ENCODE results near the gene TGFB1I1. TPM values are rescaled to one million over a fixed set of nuclear protein-coding genes. Genes with fewer than 3 reads are reported as not detected.
"Not testable (repeated sequence)": the region's sequence is repeated elsewhere in the genome, so short reads cannot be mapped to it uniquely, and the experiment has no call there.

The TGFB1I1 gene
- total RNA-seq, 1 experiment from 2014 or later = 13.1 TPM

GRCh38 chr16:31472709-31473203 is 804 bp downstream of the TGFB1I1 start:
- peak; percentile 70 to 82 for DNase-seq
- Histone ChIP-seq H3K4me3 (peak overlapping the region; percentile 73), H3K9me3 (replicated peaks) (no peaks in the 10 kb centered on the region), H3K36me3 (peaks cover 31% of the 10 kb centered on the region), H3K27ac (peak overlapping the region; percentile 70; the same call in 1 of the 2 replicates), H3K27me3 (no peaks in the 10 kb centered on the region), H3K4me1 (0 out of 2 replicates have a peak, but pooled peaks cover 2% of the 10 kb centered on the region)

- DNase-seq = no peak
- 0 out of 2 replicates have a peak, but pooled peaks cover 2% of the 10 kb centered on the region for H3K4me1 ChIP-seq
- no peaks in the 10 kb centered on the region for H3K27me3 ChIP-seq
- H3K27ac ChIP-seq = no peak overlapping the region
- peaks cover 34% of the 10 kb centered on the region for H3K36me3 ChIP-seq
- no peak overlapping the region for H3K4me3 ChIP-seq
- H3K9me3 ChIP-seq (replicated peaks) = no peaks in the 10 kb centered on the region
Measured at GRCh38 chr16:31473264-31473984, 1.5 kb downstream of the TGFB1I1 start.

GRCh38 chr16:31474173-31474714 is 2.3 kb downstream of the TGFB1I1 start:
- Histone ChIP-seq H3K4me3 (no peak overlapping the region), H3K9me3 (replicated peaks) (no peaks in the 10 kb centered on the region), H3K4me1 (0 out of 2 replicates have a peak, but pooled peaks cover 2% of the 10 kb centered on the region), H3K27me3 (no peaks in the 10 kb centered on the region), H3K27ac (no peak overlapping the region), H3K36me3 (peaks cover 34% of the 10 kb centered on the region)
- DNase-seq = no peak

- no peaks in the 10 kb centered on the region for H3K9me3 ChIP-seq (replicated peaks)
- no peak for DNase-seq
- no peaks in the 10 kb centered on the region for H3K27me3 ChIP-seq
- H3K36me3 ChIP-seq = peaks cover 34% of the 10 kb centered on the region
- H3K27ac ChIP-seq = no peak overlapping the region
- 0 out of 2 replicates have a peak, but pooled peaks cover 2% of the 10 kb centered on the region for H3K4me1 ChIP-seq
- H3K4me3 ChIP-seq = no peak overlapping the region
Measured at GRCh38 chr16:31474773-31475738, 3.1 kb downstream of the TGFB1I1 start.

- H3K4me1 ChIP-seq = 0 out of 2 replicates have a peak, but pooled peaks cover 2% of the 10 kb centered on the region
- peaks cover 34% of the 10 kb centered on the region for H3K36me3 ChIP-seq
- no peaks in the 10 kb centered on the region for H3K9me3 ChIP-seq (replicated peaks)
- no peak overlapping the region for H3K27ac ChIP-seq
- DNase-seq = no peak
- no peak overlapping the region for H3K4me3 ChIP-seq
- H3K27me3 ChIP-seq = no peaks in the 10 kb centered on the region
Measured at GRCh38 chr16:31475946-31476302, 4.0 kb downstream of the TGFB1I1 start.

- peaks cover 34% of the 10 kb centered on the region for H3K36me3 ChIP-seq
- H3K27ac ChIP-seq = no peak overlapping the region
- DNase-seq = no peak
- no peaks in the 10 kb centered on the region for H3K27me3 ChIP-seq
- no peak overlapping the region for H3K4me3 ChIP-seq
- H3K4me1 ChIP-seq = 0 out of 2 replicates have a peak, but pooled peaks cover 2% of the 10 kb centered on the region
- H3K9me3 ChIP-seq (replicated peaks) = no peaks in the 10 kb centered on the region
Measured at GRCh38 chr16:31476303-31477219, 4.6 kb downstream of the TGFB1I1 start.

GRCh38 chr16:31477220-31478216 is 5.6 kb downstream of the TGFB1I1 start:
- H3K36me3 ChIP-seq = peaks cover 34% of the 10 kb centered on the region

GRCh38 chr16:31478956-31479355 is 7.0 kb downstream of the TGFB1I1 start:
- no peaks in the 10 kb centered on the region for H3K9me3 ChIP-seq (replicated peaks)
- no peak for DNase-seq
- H3K27me3 ChIP-seq = no peaks in the 10 kb centered on the region
- no peak overlapping the region for H3K4me3 ChIP-seq
- H3K27ac ChIP-seq = no peak overlapping the region
- no peaks in the 10 kb centered on the region for H3K4me1 ChIP-seq
- H3K36me3 ChIP-seq = peaks cover 30% of the 10 kb centered on the region

More at GRCh38 chr16:31477220-31478216, 5.6 kb downstream of the TGFB1I1 start:
- DNase-seq = no peak
- no peaks in the 10 kb centered on the region for H3K27me3 ChIP-seq
- H3K9me3 ChIP-seq (replicated peaks) = no peaks in the 10 kb centered on the region
- H3K4me3 ChIP-seq = no peak overlapping the region
- H3K4me1 ChIP-seq = 0 out of 2 replicates have a peak, but pooled peaks cover 2% of the 10 kb centered on the region
- no peak overlapping the region for H3K27ac ChIP-seq

- no peak for DNase-seq
- Histone ChIP-seq H3K36me3 (peaks cover 23% of the 10 kb centered on the region), H3K27me3 (no peaks in the 10 kb centered on the region), H3K9me3 (replicated peaks) (no peaks in the 10 kb centered on the region), H3K4me3 (no peak overlapping the region), H3K4me1 (no peaks in the 10 kb centered on the region), H3K27ac (no peak overlapping the region)
Measured at GRCh38 chr16:31479751-31480150, 7.8 kb downstream of the TGFB1I1 start.

GRCh38 chr16:31480851-31481536 is 9.0 kb downstream of the TGFB1I1 start:
- H3K4me1 ChIP-seq = peaks cover 2% of the 10 kb centered on the region; the same call in 1 of the 2 replicates
- DNase-seq = peak in 1 of 2 experiments; percentile 31
- H3K9me3 ChIP-seq (replicated peaks) = no peaks in the 10 kb centered on the region
- H3K27ac ChIP-seq = no peak overlapping the region
- no peak overlapping the region for H3K4me3 ChIP-seq
- H3K36me3 ChIP-seq = peaks cover 10% of the 10 kb centered on the region
- no peaks in the 10 kb centered on the region for H3K27me3 ChIP-seq

GRCh38 chr16:31483081-31483480 is 11.1 kb downstream of the TGFB1I1 start, which contains the start of gene SLC5A2:
Gene SLC5A2, plus strand, starts transcription at chr16:31483123. Its CDS starts 14 bp downstream, at chr16:31483137.
- peaks cover 7% of the 10 kb centered on the region; the same call in 1 of the 2 replicates for H3K4me1 ChIP-seq
- H3K4me3 ChIP-seq = no peak within 1 kb of the TSS
- no peak within 1 kb of the TSS for H3K27ac ChIP-seq
- no peaks in the 10 kb centered on the region for H3K9me3 ChIP-seq (replicated peaks)
- DNase-seq = no peak
- H3K36me3 ChIP-seq = no peaks in the 10 kb centered on the region; the same call in 1 of the 2 replicates
- H3K27me3 ChIP-seq = no peaks in the 10 kb centered on the region

GRCh38 chr16:31484048-31484447 is 12.1 kb downstream of the TGFB1I1 start:
- not testable (repeated sequence) for H3K27ac ChIP-seq; DNase-seq; H3K4me3 ChIP-seq; H3K36me3 ChIP-seq; H3K9me3 ChIP-seq (replicated peaks); H3K27me3 ChIP-seq; H3K4me1 ChIP-seq
